DOHH2 (cell line): ENCODE results near the gene MAST1.

Experiments
- H3F3A ChIP-seq: fragments of 200-600 bp; sonication (generic), shearing (Covaris generic); 2 replicates; pipeline ENCODE4 v1.6.0; 2016; ENCODE audit warnings: antibody characterized with exemption, mild to moderate bottlenecking; ENCODE audit not compliant: control insufficient read depth, insufficient read depth
- H3K27ac ChIP-seq: fragments of 200-600 bp; sonication (generic); 2 replicates; pipeline ENCODE4 v1.5.1; 2014; ENCODE audit warnings: low read depth, mild to moderate bottlenecking, low read length, moderate library complexity
- H3K27me3 ChIP-seq: fragments of 200-600 bp; sonication (generic); 2 replicates; pipeline ENCODE4 v1.6.1; 2014; ENCODE audit warnings: mild to moderate bottlenecking, low read length, mixed read lengths; ENCODE audit not compliant: control insufficient read depth
- H3K36me3 ChIP-seq: fragments of 200-600 bp; sonication (generic); 2 replicates; pipeline ENCODE4 v1.6.1; 2014; ENCODE audit warnings: mild to moderate bottlenecking, low read length, moderate library complexity, mixed read lengths; ENCODE audit not compliant: control insufficient read depth
- H3K4me1 ChIP-seq: fragments of 200-600 bp; sonication (generic); 2 replicates; pipeline ENCODE4 v1.6.1; 2014; ENCODE audit warnings: mild to moderate bottlenecking, low read length, mixed read lengths; ENCODE audit not compliant: control insufficient read depth
- H3K4me2 ChIP-seq: fragments of 200-600 bp; sonication (generic); 2 replicates; pipeline ENCODE4 v1.6.0; 2014; ENCODE audit warnings: mild to moderate bottlenecking, low read length, moderate library complexity
- H3K4me3 ChIP-seq: fragments of 200-600 bp; sonication (generic); 2 replicates; pipeline ENCODE4 v1.5.1; 2014; ENCODE audit warnings: mild to moderate bottlenecking, low read length, mixed read lengths
- H3K79me2 ChIP-seq: fragments of 200-600 bp; sonication (generic); 2 replicates; pipeline ENCODE4 v1.6.1; 2014; ENCODE audit warnings: mild to moderate bottlenecking, low read length, mixed read lengths; ENCODE audit not compliant: control insufficient read depth
- H3K9me2 ChIP-seq: fragments of 200-600 bp; sonication (generic); replicated peaks from 2 replicates; pipeline ENCODE4 v1.6.1; 2014; ENCODE audit warnings: mild to moderate bottlenecking, low read length, mixed read lengths; ENCODE audit not compliant: control insufficient read depth
- H3K9me3 ChIP-seq: fragments of 200-600 bp; sonication (generic); 2 replicates; pipeline ENCODE4 v1.6.1; 2014; ENCODE audit warnings: antibody characterized with exemption, low read length, mixed read lengths; ENCODE audit not compliant: control insufficient read depth, insufficient read depth
- H4K20me1 ChIP-seq: fragments of 200-600 bp; sonication (generic); 2 replicates; pipeline ENCODE4 v1.6.0; 2014; ENCODE audit warnings: low read depth, mild to moderate bottlenecking, antibody characterized with exemption, low read length, moderate library complexity; ENCODE audit not compliant: control insufficient read depth, insufficient read depth
- EZH2phosphoT487 ChIP-seq: fragments of 200-600 bp; sonication (generic); IDR thresholded peaks from 2 replicates; pipeline ENCODE4 v1.6.1; 2017; ENCODE audit warnings: borderline replicate concordance, mild to moderate bottlenecking, antibody characterized with exemption, low read length, moderate library complexity, mixed read lengths
- TF ChIP-seq, protein P1 (sequence below): fragments of 200-600 bp; sonication (generic); IDR thresholded peaks from one replicate; pipeline ENCODE4 v1.5.1; 2014; ENCODE audit warnings: antibody characterized with exemption, mild to moderate bottlenecking, low read depth, low read length; ENCODE audit not compliant: poor library complexity, severe bottlenecking

MAST1 gene

DNA sequence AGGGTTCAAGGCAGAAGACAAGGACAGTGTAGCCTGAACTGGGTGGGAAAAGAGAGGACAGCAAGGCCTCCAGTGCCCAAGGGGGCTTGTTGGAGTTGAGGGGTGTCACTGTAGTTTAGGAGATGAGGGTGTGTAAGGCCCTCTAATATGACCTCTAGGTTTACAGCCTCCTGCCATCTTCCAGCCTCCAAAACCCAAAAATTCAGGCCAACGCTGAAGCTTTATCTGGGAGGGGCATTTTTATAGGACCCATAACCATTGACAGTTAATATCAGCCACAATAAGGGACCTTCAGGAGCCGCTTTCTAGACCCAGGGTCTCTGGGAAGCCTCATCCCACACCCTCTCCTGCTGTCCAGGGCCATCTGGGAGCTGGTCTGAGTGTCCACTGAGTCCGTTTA, 45.9 kb downstream of the MAST1 start:
- TF ChIP-seq, protein P1, sequence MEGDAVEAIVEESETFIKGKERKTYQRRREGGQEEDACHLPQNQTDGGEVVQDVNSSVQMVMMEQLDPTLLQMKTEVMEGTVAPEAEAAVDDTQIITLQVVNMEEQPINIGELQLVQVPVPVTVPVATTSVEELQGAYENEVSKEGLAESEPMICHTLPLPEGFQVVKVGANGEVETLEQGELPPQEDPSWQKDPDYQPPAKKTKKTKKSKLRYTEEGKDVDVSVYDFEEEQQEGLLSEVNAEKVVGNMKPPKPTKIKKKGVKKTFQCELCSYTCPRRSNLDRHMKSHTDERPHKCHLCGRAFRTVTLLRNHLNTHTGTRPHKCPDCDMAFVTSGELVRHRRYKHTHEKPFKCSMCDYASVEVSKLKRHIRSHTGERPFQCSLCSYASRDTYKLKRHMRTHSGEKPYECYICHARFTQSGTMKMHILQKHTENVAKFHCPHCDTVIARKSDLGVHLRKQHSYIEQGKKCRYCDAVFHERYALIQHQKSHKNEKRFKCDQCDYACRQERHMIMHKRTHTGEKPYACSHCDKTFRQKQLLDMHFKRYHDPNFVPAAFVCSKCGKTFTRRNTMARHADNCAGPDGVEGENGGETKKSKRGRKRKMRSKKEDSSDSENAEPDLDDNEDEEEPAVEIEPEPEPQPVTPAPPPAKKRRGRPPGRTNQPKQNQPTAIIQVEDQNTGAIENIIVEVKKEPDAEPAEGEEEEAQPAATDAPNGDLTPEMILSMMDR = no peak
- no peak for TF ChIP-seq EZH2phosphoT487
- Histone ChIP-seq H3K79me2 (peaks cover 13% of the 10 kb centered on the region), H3K27ac (no peak overlapping the region), H3K4me3 (peak overlapping the region; percentile 76), H3K4me1 (peaks cover 34% of the 10 kb centered on the region), H4K20me1 (no peaks in the 10 kb centered on the region), H3K4me2 (peak overlapping the region; percentile 86), H3K9me3 (peaks cover 12% of the 10 kb centered on the region), H3K36me3 (no peaks in the 10 kb centered on the region; the same call in 1 of the 2 replicates), H3F3A (no peaks in the 10 kb centered on the region), H3K9me2 (no peaks in the 10 kb centered on the region), H3K27me3 (peaks cover 6% of the 10 kb centered on the region; the same call in 1 of the 2 replicates)

DNA sequence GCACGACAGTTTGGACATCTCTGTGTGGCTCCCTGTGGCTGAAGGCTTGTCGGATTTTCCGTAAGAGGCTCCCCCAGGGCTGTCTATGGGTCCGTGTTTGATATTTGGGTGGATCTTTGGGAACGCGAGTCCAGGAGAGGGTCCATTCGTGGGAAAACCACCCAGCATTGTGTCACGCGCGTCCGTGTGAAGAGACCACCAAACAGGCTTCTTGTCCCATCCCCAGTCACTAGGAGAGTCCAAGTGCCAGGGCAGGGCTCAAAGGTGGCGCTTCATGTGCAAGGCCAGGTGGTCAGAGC, 46.3 kb downstream of the MAST1 start:
- Histone ChIP-seq H3K4me1 (peaks cover 34% of the 10 kb centered on the region), H3K79me2 (peaks cover 13% of the 10 kb centered on the region), H3F3A (no peaks in the 10 kb centered on the region), H3K27ac (peak overlapping the region; percentile 17), H3K9me2 (no peaks in the 10 kb centered on the region), H3K4me2 (peak overlapping the region; percentile 86), H3K9me3 (peaks cover 12% of the 10 kb centered on the region), H3K36me3 (no peaks in the 10 kb centered on the region; the same call in 1 of the 2 replicates), H3K4me3 (peak overlapping the region; percentile 76), H3K27me3 (peaks cover 6% of the 10 kb centered on the region; the same call in 1 of the 2 replicates), H4K20me1 (no peaks in the 10 kb centered on the region)
- TF ChIP-seq, protein P1 = no peak
- TF ChIP-seq EZH2phosphoT487 = no peak

DNA sequence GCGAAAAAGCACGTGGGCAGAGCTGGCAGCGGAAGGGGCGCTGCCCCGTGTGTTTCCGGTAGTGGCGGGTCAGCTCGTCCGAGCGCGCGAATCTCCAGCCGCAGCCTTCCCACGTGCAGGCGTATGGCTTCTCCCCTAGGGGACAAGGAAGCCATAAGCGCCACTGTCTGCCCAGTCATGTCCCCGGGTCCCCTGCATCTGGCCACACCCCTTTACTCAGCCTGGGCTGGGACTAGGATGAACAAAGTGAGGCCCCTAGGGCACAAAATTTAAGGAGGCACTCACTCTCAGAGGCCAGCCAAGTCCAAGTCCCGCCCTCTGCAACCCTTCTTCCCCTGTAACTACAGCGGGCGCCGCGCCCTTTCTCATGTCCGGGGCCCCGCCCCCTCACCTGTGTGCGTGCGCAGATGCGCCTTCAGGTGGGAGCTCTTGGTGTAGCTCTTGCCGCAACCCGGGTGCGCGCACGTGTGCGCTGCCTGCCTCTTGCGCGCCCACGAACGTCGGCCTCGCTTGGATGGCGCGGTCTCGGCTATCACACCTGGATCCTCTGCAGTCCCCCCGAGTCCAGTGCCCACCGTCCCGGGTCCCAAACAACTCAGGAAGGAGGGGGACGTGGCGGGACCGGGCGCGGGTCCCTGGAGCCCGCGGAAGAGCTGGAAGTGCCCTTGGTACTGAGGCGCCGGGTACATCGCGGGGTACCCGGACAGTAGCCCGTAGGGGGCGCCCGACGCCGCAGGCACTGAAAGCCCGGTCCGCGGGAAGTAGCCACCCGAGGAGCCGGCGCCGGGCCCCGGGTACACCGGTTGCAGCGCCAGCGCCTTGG, 46.8 kb downstream of the MAST1 start:
- Histone ChIP-seq H3K4me2 (peak overlapping the region; percentile 86), H3K27me3 (peaks cover 6% of the 10 kb centered on the region; the same call in 1 of the 2 replicates), H3K27ac (peak overlapping the region; percentile 17), H3K9me2 (no peaks in the 10 kb centered on the region), H3K79me2 (peaks cover 10% of the 10 kb centered on the region), H3K4me3 (peak overlapping the region; percentile 76), H3K36me3 (no peaks in the 10 kb centered on the region; the same call in 1 of the 2 replicates), H3F3A (no peaks in the 10 kb centered on the region), H3K9me3 (peaks cover 12% of the 10 kb centered on the region), H4K20me1 (no peaks in the 10 kb centered on the region), H3K4me1 (peaks cover 36% of the 10 kb centered on the region)
- no peak for TF ChIP-seq EZH2phosphoT487
- TF ChIP-seq, protein P1 = peak; percentile 87
